GM12864 (cell line): Measurements from ENCODE around the gene CCDC171.
"Not testable (repeated sequence)": the region's sequence is repeated elsewhere in the genome, so short reads cannot be mapped to it uniquely, and the experiment has no call there.

Experiments used
- DNase-seq: peaks from one replicate; pipeline ENCODE4 v3.0.0-alpha.2; 2011; ENCODE audit warnings: low read depth
- H3K4me3 ChIP-seq: 2 replicates; pipeline ENCODE4 v1.5.1; 2011; ENCODE audit warnings: mild to moderate bottlenecking, low read depth, low read length, control low read depth
- CTCF ChIP-seq: IDR thresholded peaks from 2 replicates; pipeline ENCODE4 v1.5.1; 2011; ENCODE audit warnings: low read depth, mild to moderate bottlenecking, moderate library complexity, low read length, control low read depth, inconsistent platforms; ENCODE audit errors: missing control alignments

Gene CCDC171

GRCh38 chr9:15513335-15513734, 39.5 kb upstream of the CCDC171 start:
- H3K4me3 ChIP-seq = no peak overlapping the region
- DNase-seq = no peak
- TF ChIP-seq CTCF = peak; percentile 39

- TF ChIP-seq CTCF = no peak
- no peak for DNase-seq
- no peak overlapping the region for H3K4me3 ChIP-seq
These were observed 33.0 kb upstream of the CCDC171 start for GRCh38 chr9:15519831-15520230.

- TF ChIP-seq CTCF = no peak
- DNase-seq = no peak
- H3K4me3 ChIP-seq = no peak overlapping the region
These were observed 31.6 kb upstream of the CCDC171 start for GRCh38 chr9:15521254-15521653.

GRCh38 chr9:15522130-15522755, 30.6 kb upstream of the CCDC171 start:
- no peak for DNase-seq
- H3K4me3 ChIP-seq = no peak overlapping the region
- TF ChIP-seq CTCF = no peak

- TF ChIP-seq CTCF = no peak
- no peak for DNase-seq
These were observed 27.9 kb upstream of the CCDC171 start for GRCh38 chr9:15524845-15525455.

GRCh38 chr9:15525958-15526357, 26.9 kb upstream of the CCDC171 start:
- TF ChIP-seq CTCF = no peak

More at GRCh38 chr9:15524845-15525455, 27.9 kb upstream of the CCDC171 start:
- no peak overlapping the region for H3K4me3 ChIP-seq

GRCh38 chr9:15527035-15527434, 25.8 kb upstream of the CCDC171 start:
- H3K4me3 ChIP-seq, DNase-seq: not testable (repeated sequence)

More at GRCh38 chr9:15525958-15526357, 26.9 kb upstream of the CCDC171 start:
- H3K4me3 ChIP-seq = no peak overlapping the region
- no peak for DNase-seq
